GM12891 (cell line): Measurements from ENCODE around the gene HLCS.

Experiments used
- POLR2A ChIP-seq: IDR thresholded peaks from 2 replicates; pipeline ENCODE4 v1.6.1; 2011; ENCODE audit warnings: low read depth, low read length, control low read depth
- POLR2AphosphoS5 ChIP-seq: IDR thresholded peaks from 2 replicates; pipeline ENCODE4 v1.6.1; 2011; ENCODE audit warnings: low read depth, low read length, control low read depth
- TAF1 ChIP-seq: IDR thresholded peaks from 2 replicates; pipeline ENCODE4 v1.6.1; 2011; ENCODE audit warnings: low read depth, low read length, control low read depth

DNA sequence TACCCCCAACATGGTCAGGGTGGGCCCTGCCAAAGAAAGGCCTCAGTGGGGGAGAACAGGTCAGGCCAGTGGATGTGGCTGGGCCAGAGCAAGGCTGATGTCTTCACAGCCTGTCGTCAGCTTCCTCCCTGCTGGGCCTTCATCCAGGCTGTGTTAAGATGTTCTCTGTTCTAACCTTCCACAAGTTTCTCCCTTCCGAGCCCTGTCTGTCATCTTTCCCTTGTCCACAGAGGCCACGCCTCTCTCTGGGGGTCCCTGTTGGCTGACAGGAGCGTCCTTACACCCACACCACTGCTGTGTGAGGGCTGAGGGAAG, 231.3 kb downstream of the HLCS start:
- TF ChIP-seq POLR2AphosphoS5 (no peak), POLR2A (no peak), TAF1 (no peak)
